GM12878 (cell line): ENCODE measurements around the gene NFKBIE. TPM values are rescaled to one million over a fixed set of nuclear protein-coding genes. Genes with fewer than 3 reads are reported as not detected.

ENCODE experiments used
- BCL11A ChIP-seq: IDR thresholded peaks from 2 replicates; pipeline ENCODE4 v1.6.1; 2011; ENCODE audit warnings: low read depth, low read length
- BCLAF1 ChIP-seq: fragments of 450-650 bp; IDR thresholded peaks from 2 replicates; pipeline ENCODE4 v1.6.1; 2017; ENCODE audit warnings: antibody characterized with exemption, mild to moderate bottlenecking, moderate library complexity
- CBX5 ChIP-seq: sonication (generic); IDR thresholded peaks from 2 replicates; pipeline ENCODE4 v1.6.1; 2016; ENCODE audit warnings: low read depth, moderate library complexity, mild to moderate bottlenecking, inconsistent platforms
- CHD2 ChIP-seq: IDR thresholded peaks from 2 replicates; pipeline ENCODE4 v1.6.1; 2011; ENCODE audit warnings: low read depth, low read length, improper control_type of control experiment, borderline replicate concordance
- CUX1 ChIP-seq: IDR thresholded peaks from 2 replicates; pipeline ENCODE4 v1.6.1; 2012; ENCODE audit warnings: improper control_type of control experiment, low read depth, low read length; ENCODE audit not compliant: insufficient replicate concordance
- FOXK2 ChIP-seq: fragments of 450-650 bp; IDR thresholded peaks from 2 replicates; pipeline ENCODE4 v1.6.1; 2017; ENCODE audit warnings: mild to moderate bottlenecking, moderate library complexity
- GATAD2B ChIP-seq: fragments of 450-650 bp; conservative IDR thresholded peaks from 2 replicates; pipeline ENCODE4 v1.6.1; 2017; ENCODE audit warnings: low read depth, mild to moderate bottlenecking, moderate library complexity
- IKZF1 ChIP-seq: fragments of 450-650 bp; conservative IDR thresholded peaks from 2 replicates; pipeline ENCODE4 v1.6.1; 2017; ENCODE audit warnings: antibody characterized with exemption, mild to moderate bottlenecking
- MYB ChIP-seq: fragments of 150-350 bp; IDR thresholded peaks from 2 replicates; pipeline ENCODE4 v1.6.1; 2014; ENCODE audit warnings: mild to moderate bottlenecking, low read depth, low read length, borderline replicate concordance
- NFYB ChIP-seq: IDR thresholded peaks from 2 replicates; pipeline ENCODE4 v1.6.1; 2011; ENCODE audit warnings: low read depth, mild to moderate bottlenecking, low read length, improper control_type of control experiment, moderate library complexity; ENCODE audit not compliant: insufficient read depth
- NR2C1 ChIP-seq: fragments of 450-650 bp; IDR thresholded peaks from 2 replicates; pipeline ENCODE4 v1.6.1; 2017; ENCODE audit warnings: antibody characterized with exemption, mild to moderate bottlenecking, moderate library complexity
- POLR2A ChIP-seq: IDR thresholded peaks from 2 replicates; pipeline ENCODE4 v1.6.1; 2011; ENCODE audit warnings: low read depth, mild to moderate bottlenecking, low read length
- POLR2AphosphoS2 ChIP-seq: IDR thresholded peaks from 2 replicates; pipeline ENCODE4 v1.6.1; 2011; ENCODE audit warnings: low read depth, mild to moderate bottlenecking, low read length, improper control_type of control experiment, moderate library complexity
- RAD51 ChIP-seq: fragments of 450-650 bp; IDR thresholded peaks from 2 replicates; pipeline ENCODE4 v1.6.1; 2016; ENCODE audit warnings: moderate library complexity, mild to moderate bottlenecking, inconsistent platforms
- RB1 ChIP-seq: fragments of 450-650 bp; formaldehyde crosslinking; IDR thresholded peaks from 2 replicates; pipeline ENCODE4 v1.6.1; 2017; ENCODE audit warnings: mild to moderate bottlenecking, borderline replicate concordance
- SP1 ChIP-seq: IDR thresholded peaks from one replicate; pipeline ENCODE4 v1.6.1; 2011; ENCODE audit warnings: low read depth, low read length
- SUZ12 ChIP-seq: fragments of 200-600 bp; sonication (generic); IDR thresholded peaks from one replicate; pipeline ENCODE4 v1.6.1; 2018; ENCODE audit warnings: antibody characterized with exemption, mild to moderate bottlenecking; ENCODE audit not compliant: unreplicated experiment
- TAF1 ChIP-seq: IDR thresholded peaks from 2 replicates; pipeline ENCODE4 v1.6.1; 2011; ENCODE audit warnings: mild to moderate bottlenecking, low read depth, low read length, borderline replicate concordance
- YY1 ChIP-seq: IDR thresholded peaks from 2 replicates; pipeline ENCODE4 v1.6.1; 2011; ENCODE audit warnings: low read depth, mild to moderate bottlenecking, low read length
- ZNF207 ChIP-seq: fragments of 450-650 bp; IDR thresholded peaks from 2 replicates; pipeline ENCODE4 v1.6.1; 2014; ENCODE audit warnings: antibody characterized with exemption, mild to moderate bottlenecking, borderline replicate concordance
- ZNF24 ChIP-seq: fragments of 450-650 bp; IDR thresholded peaks from 2 replicates; pipeline ENCODE4 v1.6.1; 2017; ENCODE audit warnings: antibody characterized with exemption, mild to moderate bottlenecking
- polyA plus RNA-seq, 11 experiments: library from polyadenylated mRNA; depleted of rRNA in 4 of 11; unstranded in 6 of 11; stranded (reverse) in 5 of 11; fragments of >200 nt; fragmentation: Nextera tagmentation in 4 of 11; fragmentation: Illumina TruSeq in 1 of 11; extraction: Ambion mirVana in 4 of 11; extraction: Trizol in 1 of 11; gene quantifications; 1 replicate in 1 of 11; 2 replicates in 10 of 11; pipeline versions ENCODE4 v1.2.1 to v1.2.3, GENCODE V29; 2011 to 2016; ENCODE audit warnings: inconsistent platforms in 2 of 11, missing spikeins in 2 of 11, low read depth in 1 of 11
- total RNA-seq, 4 experiments: library from RNA; depleted of rRNA in 3 of 4; stranded (reverse); fragments of >200 nt in 3 of 4; fragmentation: Illumina TruSeq in 1 of 4; extraction: Trizol in 1 of 4; gene quantifications; 2 replicates each; pipeline versions ENCODE4 v1.2.1 to v1.2.3, GENCODE V29; 2013 to 2021
- TF ChIP-seq, protein P1 (sequence below): fragments of 450-650 bp; IDR thresholded peaks from 2 replicates; pipeline ENCODE4 v1.6.1; 2017; ENCODE audit warnings: low read depth, mild to moderate bottlenecking, moderate library complexity

The NFKBIE gene
- total and polyA plus RNA-seq, 10 of the 15 experiments (the other 5 are each of a cell fraction or from before 2014, with no cell fraction given) = 10.4 to 106 (median 38.8) TPM

DNA sequence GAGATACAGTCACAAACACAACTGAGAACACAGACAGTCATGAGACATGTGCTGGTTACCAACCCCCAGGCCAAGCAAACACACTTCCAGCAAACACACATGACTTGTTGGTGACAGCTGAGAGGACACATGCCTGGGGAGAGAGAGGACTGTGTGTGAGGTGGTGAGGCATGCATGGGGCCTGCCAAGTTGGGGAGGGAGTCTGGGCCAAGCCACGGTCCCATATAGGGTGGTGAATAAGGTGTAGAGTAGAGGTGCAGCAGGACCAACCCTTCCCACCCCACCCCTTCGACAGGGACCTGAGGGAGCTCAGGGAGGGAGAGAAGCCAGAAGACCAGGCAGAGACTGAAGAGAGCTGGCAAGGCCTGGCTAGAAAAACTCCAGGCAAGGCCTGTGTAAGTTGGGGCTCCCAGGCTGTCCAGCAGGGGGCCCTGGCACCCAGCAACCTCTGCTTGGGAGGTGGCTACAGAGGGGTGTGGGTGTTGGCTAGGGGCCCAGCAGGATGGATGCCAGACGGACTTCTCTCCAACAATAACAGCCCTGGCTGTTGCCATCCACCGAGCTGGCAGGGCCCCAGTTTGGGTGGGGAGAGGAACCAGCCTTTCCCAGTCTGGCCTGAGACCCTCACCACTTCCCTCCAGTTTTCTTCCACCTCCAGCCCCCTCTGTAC, 43.9 kb downstream of the NFKBIE start (continued):
- no peak for TF ChIP-seq CUX1
- TF ChIP-seq GATAD2B = 0 out of 2 replicates have a peak, but pooled peaks have one; percentile 40
- no peak for TF ChIP-seq BCLAF1
- TF ChIP-seq CHD2 = 0 out of 2 replicates have a peak, but pooled peaks have one; percentile 40
- TF ChIP-seq RB1 = no peak
- no peak for TF ChIP-seq MYB
- peak; percentile 81 for TF ChIP-seq RAD51
- no peak; the same call in 1 of the 2 replicates for TF ChIP-seq POLR2A
- TF ChIP-seq NR2C1 = no peak
- no peak for TF ChIP-seq ZNF207
- TF ChIP-seq YY1 = peak; percentile 50; the same call in 1 of the 2 replicates
- TF ChIP-seq CBX5 = no peak
- TF ChIP-seq NFYB = no peak
- no peak for TF ChIP-seq BCL11A
- TF ChIP-seq, protein P1, sequence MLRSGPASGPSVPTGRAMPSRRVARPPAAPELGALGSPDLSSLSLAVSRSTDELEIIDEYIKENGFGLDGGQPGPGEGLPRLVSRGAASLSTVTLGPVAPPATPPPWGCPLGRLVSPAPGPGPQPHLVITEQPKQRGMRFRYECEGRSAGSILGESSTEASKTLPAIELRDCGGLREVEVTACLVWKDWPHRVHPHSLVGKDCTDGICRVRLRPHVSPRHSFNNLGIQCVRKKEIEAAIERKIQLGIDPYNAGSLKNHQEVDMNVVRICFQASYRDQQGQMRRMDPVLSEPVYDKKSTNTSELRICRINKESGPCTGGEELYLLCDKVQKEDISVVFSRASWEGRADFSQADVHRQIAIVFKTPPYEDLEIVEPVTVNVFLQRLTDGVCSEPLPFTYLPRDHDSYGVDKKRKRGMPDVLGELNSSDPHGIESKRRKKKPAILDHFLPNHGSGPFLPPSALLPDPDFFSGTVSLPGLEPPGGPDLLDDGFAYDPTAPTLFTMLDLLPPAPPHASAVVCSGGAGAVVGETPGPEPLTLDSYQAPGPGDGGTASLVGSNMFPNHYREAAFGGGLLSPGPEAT = peak; percentile 54; the same call in 1 of the 2 replicates
- TF ChIP-seq POLR2AphosphoS2 = no peak
- TF ChIP-seq SUZ12 = no peak
- peak; percentile 21; the same call in 1 of the 2 replicates for TF ChIP-seq FOXK2
- TF ChIP-seq IKZF1 = no peak; the same call in 1 of the 2 replicates
- no peak for TF ChIP-seq SP1
- no peak for TF ChIP-seq ZNF24
- TF ChIP-seq TAF1 = no peak
